GM19351 (cell line): ENCODE measurements around the gene SPTA1.

Source experiments
- ATAC-seq: cut with Tn5 transposase; IDR thresholded peaks from one replicate; pipeline ENCODE4 v1.9.1; 2021; ENCODE audit warnings: mild to moderate bottlenecking, moderate library complexity; ENCODE audit not compliant: unreplicated experiment

The SPTA1 gene

DNA sequence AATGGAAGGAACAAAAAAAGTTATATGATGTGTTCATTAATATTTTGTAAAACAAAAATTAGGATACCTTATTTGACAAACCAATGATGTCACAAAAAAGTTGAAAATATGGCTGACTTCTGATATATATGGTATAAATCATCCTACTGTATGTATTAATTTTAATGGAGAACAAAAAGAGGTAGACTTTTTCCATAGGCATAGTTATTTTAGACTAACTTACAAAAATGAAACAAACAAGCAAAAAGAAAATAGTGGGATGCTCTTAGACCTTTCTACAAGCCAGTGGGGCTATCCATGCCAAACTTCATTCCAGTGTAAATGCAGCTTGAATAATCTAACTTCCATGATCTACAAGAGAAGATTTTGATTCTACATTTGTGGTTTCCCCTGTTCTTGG lies 522 bp upstream of the SPTA1 start:
- ATAC-seq, result no peak

DNA sequence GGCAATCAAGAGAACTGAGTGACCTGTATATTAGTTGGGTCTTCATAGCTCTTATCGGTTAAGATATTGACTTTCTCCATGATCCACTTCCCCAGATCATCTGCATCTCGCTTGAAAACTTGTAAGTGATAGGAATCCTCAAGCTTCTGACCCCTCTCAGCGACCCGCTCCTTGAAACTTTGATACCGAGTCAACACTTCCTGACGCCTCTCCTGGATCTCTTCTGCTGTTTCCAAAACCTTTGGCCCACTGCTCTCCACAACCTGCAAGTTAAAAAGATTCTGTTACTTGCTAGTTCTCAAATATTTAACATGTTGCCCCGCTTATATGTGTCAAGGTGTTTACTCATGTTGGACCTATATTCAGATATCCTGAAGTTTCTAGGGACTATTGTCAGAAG lies 1.4 kb downstream of the SPTA1 start:
- no peak for ATAC-seq

DNA sequence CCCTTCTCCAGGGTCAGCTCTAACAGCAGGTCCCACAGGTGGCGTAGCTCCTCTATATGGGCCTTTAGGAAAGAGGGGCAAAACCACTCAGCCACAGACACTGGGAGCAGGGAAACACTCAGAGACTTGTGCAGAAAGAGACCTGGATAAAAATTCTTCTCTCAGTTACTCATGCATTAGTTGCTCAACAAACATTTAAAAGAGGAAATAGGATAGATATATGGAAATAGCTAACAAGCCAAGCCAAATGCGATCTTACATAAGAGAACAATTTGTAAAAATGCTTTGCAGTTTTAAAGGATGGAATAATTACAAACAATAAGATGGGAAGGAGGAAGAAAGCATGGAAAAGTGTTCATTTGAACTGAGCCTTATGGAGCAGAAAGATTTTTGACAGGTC lies 4.9 kb downstream of the SPTA1 start:
- ATAC-seq, result no peak

DNA sequence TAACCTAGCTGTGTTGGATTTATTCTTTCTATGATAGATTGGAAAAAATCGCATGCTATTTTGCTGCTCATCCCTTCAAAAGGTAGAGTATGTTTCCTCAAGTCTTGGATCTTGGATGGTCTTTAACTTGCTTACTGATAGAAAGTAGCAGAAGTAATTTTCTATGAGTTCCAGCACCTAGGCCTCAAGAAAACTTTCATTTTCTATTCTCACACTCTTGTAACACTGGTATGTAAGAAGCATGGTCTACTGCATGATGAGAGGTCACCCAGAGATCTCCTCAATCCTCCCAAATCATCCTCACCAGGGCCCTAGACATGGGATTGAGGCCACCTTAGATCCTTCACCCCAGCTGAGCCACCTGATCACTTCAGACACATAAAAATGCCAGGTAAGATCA lies 7.2 kb downstream of the SPTA1 start:
- ATAC-seq, result no peak

DNA sequence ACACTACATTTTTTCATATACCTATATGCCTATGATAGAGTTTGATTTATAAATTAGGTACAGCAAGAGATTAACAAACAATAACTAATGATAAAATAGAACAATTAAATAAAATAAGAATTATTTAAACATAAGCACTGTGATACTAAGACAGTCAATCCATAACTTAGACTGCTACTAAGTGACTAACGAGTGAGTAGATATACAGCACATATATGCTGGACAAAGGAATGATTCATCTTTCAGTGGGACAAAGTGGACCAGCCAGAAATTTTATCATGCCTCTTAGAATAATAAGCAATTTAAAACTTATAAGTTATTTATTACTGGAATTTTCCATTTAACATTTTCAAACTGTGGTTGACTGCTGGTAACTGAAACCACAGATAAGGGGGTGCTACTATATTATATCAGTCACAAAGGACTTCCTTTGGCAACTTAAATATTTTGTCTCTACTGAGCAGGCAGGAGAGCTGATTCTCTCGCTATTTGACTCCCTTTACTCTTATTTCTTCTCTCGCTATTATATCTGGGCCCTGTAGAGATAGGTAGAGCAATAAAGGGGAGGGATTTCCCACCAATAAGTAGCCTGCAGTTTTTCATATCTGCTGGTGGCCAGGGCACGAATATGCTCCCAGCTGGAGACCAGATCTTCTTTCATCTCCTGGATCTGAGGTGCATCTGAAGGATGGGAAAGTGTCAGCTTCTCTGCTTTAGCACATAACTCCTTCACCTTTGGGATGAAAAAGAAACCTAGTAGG lies 10.8 kb downstream of the SPTA1 start:
- ATAC-seq, result no peak

DNA sequence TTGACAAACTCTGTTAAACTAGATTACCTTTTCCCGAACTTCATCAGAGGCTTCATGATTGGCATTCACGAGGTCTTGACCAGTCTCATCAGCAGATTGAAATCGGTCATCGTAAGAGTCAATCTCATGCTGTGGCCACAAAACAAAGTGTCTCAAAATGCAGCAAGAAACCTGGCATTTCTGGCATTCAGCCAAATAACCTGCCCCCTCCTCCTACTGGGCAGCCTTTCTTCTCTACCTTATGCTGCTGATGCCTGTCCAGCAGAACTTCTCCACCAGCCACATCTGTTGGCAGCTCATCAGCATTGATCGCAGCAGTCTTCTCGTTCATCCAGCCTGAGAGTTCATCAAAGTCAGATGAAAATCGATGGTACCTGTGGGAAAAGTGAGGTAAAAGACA lies 12.2 kb downstream of the SPTA1 start:
- ATAC-seq, result no peak

DNA sequence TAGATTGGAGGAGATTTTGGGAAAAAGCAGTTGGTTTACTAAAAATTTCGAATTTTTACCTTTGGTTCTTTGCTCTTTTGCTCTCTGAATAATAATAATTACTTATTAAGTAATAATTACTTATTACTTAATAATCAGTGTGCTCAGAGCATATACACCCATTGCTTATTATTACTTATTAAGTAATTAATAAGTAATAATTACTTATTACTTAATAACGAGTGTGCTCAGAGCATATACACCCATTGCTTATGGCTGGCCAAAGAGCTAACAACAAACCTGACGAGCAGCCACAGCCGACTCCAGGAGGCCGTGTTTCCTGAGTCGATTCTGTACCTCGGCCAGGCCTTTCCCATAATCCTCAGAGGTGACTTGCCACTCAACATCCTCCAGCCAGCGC lies 20.5 kb downstream of the SPTA1 start:
- ATAC-seq, result no peak

DNA sequence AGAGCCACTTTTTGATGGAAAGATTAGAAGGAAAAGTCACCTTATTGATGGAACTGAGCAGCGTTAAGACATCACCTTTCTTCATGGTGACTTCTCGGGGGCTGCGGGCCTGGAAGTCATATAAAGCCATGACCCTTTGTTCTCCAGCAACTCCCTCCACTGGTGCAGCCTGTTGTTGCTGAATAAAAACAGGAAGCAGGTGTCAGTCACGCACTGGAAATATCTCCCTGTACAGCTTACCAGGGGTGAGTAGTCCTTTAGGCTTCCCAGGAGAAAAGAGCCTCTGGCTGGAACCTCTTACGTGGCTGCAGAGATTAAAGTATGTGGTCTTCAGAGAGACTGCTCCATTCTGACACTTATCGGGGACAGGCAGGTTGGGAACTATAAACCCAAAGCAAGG lies 31.9 kb downstream of the SPTA1 start:
- ATAC-seq, result no peak

DNA sequence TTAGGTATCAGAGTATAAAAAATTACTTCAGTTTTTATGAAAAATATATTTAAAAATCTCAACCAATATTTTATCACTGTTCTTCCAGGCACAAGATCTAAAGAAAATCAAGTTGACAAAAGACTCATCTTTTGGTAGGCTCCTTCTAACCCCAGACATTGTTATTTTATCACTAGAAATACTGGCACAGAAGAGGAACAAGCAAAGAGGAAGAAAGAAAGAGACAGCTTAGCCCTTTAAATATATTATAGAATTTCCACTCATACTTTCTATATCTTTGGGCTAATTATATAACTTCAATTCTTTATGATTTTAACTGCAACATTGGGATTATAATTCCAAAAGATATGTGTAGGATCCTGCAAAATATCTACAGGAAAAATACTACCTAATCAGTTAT lies 32.4 kb downstream of the SPTA1 start:
- ATAC-seq, result no peak

DNA sequence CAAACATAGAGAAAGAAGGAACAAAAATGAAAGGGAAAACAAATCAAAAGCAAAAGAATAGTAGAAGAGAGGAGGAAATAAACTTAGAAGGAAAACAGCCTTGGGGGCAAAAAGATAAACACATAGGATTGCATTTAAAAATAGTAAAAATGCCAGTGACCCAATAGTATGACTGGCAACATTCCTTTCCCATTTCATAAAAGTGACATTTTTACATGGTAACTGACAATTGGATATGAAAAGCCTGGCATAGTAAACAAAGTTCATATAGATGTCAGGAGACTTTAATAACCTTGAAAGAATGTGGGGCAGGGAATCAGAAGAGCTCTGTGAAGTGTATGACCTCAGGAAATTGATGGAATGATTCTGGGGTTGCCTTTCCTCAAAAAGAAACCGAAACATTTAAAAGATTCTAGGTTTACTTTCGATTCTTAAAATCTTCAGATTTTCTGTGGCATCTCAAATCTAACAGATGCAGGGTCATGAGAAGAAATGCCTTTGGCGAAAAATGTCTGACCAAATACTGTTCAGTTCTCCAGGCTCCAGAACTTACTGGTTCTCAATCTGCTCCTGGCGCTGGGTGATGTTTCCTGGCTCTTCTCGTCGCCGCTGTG lies 33.7 kb downstream of the SPTA1 start:
- no peak for ATAC-seq

DNA sequence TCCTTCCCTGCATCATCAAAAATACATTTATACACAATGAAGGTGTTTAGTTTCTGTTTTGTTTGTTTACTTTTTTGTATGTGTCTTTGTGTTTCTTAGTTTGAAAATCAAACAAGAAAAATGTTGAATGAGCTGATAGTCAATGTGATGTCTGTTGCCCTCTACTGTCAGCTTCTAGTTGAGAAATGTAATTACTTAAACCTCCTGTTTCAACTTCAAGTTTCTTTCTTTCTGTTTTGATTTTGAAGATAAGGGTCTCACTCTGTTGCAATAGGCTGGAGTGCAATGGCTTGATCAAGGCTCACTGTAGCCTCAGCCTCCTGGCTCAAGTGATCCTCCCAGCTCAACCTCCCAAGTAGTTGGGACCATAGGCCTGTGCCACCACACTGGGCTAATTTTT lies 37.5 kb downstream of the SPTA1 start:
- ATAC-seq, result no peak

DNA sequence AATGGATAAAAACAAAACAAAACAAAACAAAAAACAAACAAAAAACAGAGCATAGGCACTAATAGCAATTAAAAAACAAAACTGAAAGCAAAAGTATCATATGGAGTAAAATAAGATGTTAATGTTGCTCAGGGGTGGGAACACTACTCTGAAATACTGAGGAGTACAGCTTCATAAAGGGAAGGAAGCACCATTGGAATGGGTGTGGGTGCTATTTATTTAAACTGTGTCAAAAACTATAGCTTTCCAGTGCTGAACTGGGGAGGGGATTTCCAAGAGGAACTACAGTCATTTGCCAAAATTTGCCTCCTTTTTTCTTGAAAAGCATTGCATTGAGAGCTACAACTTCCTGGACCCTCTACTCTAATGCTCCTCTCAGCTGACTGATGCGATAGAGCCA lies 40.0 kb downstream of the SPTA1 start:
- no peak for ATAC-seq

DNA sequence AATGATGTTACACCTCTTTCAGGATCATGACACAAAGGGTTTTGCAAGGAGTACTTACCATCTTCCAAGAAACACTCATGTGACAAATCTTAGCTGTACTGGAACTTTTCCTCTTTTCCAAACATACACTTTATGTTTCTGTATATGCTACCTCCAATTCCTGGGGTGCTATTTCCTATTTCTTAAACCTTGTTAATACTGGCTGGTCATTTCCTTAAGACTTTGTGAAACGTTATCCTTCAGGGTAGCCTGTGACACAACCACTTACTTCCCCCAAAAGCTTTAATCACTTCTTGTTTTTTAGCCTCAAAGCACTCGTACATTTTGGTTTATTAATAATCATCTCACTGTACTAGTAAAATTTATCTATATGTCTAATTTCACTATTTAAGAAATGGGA lies 42.1 kb downstream of the SPTA1 start:
- no peak for ATAC-seq

DNA sequence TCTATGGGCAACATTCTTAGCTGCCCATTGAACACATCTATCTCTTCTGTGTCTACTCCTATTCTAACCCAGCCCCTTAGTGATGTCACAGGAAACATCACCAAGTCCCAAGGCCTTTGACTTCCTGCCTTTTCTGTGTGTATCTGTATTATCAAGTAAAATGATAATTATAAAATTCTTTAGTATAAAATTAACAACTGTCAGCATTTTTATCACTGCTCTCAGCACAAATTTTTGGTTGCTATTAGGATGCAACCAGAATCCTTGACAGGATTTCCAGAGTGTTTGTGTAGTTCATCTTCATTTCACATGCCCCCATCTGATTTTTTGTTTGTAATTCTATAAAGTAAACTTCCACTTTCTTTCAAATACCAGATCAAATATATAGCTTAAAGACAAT lies 47.6 kb downstream of the SPTA1 start:
- no peak for ATAC-seq

DNA sequence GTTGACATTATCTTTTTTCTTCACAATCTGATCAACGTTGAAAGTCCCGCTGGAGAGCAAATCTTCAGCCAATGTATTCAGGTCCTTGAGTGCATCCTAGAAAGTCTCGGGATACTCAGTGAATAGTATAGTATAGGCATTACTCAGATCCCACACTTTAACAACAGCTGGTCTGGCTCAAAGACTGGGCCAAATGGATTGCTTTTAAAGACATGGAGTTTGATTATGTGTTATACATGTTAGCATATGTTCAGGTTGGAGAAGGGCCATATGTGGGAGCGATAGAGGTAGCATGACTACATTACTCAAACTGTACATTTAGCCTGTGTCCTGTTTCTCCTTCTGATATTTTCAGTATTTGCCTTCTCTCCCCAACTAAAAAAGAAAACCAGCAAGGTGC lies 48.4 kb downstream of the SPTA1 start:
- no peak for ATAC-seq

DNA sequence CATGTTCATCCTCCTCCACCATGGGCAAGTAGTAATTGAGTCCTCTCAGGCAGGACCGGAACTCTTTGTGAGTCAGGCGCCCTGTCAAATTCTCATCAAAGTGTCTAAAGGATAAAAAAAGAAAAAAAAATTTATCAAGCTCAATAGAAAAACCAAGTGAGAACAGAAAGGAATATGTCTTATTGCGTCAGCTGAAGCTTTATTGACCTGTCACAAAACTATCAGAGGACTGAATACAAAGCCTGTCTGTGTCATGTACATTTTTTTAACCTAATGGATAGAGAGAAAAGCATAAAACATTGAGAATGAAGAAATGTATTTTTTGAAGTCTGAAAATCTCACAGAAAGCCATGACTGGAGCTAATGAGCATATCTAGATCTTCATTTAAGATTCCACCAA lies 72.8 kb downstream of the SPTA1 start:
- ATAC-seq, result no peak

DNA sequence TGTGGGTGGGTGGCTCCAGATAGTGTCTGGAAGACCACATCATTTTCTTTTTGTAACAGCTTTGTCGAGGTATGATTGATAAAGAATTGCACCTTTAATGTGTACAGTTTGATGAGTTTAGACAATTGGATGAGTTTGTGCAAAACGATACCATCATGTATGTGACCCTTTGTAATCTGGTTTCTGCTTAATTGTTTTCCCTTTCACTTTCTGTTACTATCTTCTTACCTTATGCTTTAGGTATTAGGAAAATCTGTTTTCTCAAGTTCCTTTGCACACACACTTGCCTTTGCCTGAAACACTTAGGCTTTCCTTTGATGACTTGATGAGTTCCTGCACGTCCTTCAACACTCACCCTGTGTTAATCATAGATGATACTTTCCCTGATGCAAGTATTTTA lies 74.6 kb downstream of the SPTA1 start:
- no peak for ATAC-seq

DNA sequence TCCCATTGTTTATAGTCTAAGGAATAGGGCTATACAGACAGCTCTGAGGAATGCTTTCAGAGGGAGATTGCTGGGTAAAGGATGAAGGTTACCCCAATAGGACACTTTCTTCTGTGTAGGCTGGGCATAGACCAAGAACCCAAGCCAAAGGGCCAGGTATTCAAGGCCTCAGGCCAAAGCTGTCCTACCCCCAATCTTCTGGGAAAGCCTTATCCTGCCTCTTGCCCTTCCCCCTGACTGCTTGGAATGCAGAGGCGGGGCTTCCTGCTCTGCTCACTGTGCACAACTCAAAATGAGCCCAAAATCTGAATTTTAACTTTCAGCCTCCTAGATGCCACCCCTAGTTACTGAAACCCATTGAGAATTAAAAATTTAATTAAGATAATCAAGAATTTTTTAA lies 79.2 kb downstream of the SPTA1 start:
- no peak for ATAC-seq

DNA sequence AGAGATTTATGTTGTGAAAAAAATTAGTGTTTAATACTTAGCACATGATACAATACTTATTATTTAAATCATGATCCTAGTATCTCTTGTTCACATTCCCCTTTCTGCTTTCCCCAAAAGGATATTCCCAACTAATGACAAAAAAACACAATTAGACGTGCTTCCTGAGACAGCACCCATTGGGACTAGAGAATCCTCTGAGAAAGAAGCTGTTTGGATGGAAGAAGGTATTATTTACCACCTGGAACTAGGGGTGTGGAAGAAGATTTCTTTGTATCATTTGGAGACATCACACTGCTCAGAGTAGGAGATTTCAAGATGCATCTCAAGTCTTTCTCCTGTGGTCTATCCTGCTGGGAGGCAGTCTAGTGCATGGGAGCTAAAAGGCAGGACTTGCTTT lies 81.5 kb downstream of the SPTA1 start, which contains the start of gene OR10Z1:
Gene OR10Z1, plus strand, starts transcription at position 301 of the 400 bp plus-strand sequence. CDS start 1,171 bp downstream, outside the sequence.
- no peak for ATAC-seq

DNA sequence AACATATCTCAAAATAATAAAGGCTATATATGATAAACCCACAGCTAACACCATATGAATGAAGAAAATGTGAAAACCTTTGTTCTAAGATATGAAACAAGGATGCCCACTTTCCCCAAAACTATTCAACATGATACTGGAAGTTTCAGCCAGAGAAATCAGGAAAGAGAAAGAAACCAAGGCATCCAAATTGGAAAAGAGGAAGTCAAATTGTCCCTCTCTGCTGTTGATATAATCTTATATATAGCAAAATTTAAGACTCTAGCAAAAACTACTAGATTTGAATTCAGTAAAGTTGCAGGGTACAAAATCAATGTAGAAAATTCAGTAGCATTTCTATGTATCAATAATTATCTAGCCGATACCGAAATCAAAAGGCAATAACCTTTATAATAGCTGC lies 85.8 kb downstream of the SPTA1 start:
- no peak for ATAC-seq

DNA sequence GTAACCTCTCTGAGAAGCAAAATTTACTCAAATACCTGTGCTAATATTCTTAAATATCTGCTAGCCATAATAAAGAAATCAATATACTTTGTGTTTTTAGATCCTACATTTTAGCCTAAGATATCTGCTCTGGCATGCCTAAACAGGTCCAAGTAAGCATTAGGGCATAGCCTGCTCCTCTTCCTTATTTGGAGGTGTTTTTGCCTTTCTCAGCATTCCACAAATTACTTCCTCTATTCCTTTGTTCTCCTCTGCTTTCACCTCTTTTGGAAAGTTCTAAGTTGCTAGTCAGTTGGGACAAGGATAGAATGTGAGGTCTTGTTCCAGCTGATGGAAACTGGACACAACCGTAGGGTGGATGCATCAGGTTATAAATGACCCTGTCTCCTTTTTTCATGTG lies 99.6 kb downstream of the SPTA1 start:
- ATAC-seq, result no peak

DNA sequence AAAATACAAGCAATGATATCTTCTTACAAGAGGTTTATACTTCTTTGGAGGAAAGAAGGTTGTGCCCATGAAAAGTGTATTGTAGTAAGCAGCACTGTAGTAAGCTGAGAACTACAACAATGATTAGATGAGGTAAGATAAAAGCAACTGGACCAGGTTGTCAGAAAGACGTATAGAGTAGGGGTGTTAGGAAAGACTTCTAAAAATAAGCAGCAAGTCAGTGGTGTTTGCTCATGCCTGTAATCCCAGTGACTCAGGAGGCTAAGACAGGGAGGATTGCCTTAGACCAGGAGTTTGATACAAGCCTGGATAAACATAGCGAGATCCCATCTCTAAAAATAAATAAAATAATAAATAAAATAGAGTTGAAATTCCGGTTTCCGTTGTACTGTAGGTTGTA lies 102.6 kb downstream of the SPTA1 start:
- no peak for ATAC-seq

DNA sequence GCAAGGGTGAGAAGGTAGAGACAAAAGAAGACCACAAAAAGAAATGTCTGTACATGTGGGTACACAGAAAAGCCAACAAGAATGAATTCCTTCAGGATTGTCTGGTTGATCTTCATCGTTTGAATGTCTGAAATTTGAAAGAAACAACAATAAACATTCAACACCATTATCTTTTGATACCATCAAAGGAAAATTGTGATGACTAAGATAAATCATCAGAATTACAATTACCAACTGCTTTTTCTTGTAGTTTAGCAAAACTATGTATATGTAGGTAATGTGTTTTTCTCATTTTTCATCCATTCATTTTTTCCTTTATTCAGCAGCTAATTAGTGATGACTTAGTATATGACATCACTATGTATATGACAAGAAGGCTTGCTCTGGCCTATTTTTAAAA lies 106.8 kb downstream of the SPTA1 start, which contains the start of gene OR10X1:
Gene OR10X1, minus strand, starts transcription at position 167 of the 400 bp plus-strand sequence. Its CDS starts 0 bp downstream, at position 167.
- no peak for ATAC-seq
